Activated naive CD4-positive, alpha-beta T cell treated with anti-CD3 and anti-CD28 coated beads, Interleukin-2, amount 50 U/mL, for 24 hours (primary cell): Measurements from ENCODE around the gene SGK2.

Experiments
- H3K27ac Mint-ChIP-seq: one replicate; pipeline ENCODE4 v1.8.0; 2021; ENCODE audit warnings: mild to moderate bottlenecking, mixed read lengths
- H3K27me3 Mint-ChIP-seq: one replicate; pipeline ENCODE4 v1.8.0; 2021; ENCODE audit warnings: mixed read lengths
- H3K36me3 Mint-ChIP-seq: one replicate; pipeline ENCODE4 v1.8.0; 2021; ENCODE audit warnings: mixed read lengths
- H3K4me1 Mint-ChIP-seq: one replicate; pipeline ENCODE4 v1.8.0; 2021; ENCODE audit warnings: mixed read lengths
- H3K4me3 Mint-ChIP-seq: one replicate; pipeline ENCODE4 v1.8.0; 2021; ENCODE audit warnings: mild to moderate bottlenecking, mixed read lengths
- H3K9me3 Mint-ChIP-seq: one replicate; pipeline ENCODE4 v1.8.0; 2021; ENCODE audit warnings: mixed read lengths

Gene SGK2

DNA sequence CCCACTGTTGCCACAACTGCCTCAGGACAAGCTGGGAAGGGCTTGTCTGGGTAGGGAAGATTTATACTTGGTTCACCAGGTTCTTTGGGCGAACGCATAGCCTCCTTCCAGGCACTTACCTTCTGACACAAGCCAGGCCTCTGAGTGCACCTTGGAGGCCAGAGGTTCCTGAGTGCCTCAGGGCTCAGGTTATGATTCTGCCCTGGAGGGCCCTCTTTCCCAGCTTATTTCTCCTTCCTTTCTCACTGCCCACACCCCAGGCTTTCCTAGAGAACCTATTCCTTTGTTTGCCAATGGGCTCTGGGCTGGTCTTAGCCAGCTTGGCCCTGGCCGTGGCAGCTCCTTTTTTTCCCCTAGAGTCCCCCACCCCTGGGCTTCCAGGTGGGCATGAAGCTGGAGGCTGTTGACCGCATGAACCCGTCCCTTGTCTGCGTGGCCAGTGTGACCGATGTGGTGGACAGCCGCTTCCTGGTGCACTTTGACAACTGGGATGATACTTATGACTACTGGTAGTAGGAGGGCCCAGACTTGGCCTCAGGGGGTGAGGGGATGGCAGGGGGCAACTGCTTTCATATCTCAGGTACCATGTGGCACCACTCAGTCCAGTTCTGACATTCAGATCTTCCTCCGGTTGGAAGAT is 26.3 kb upstream of the SGK2 start:
- Mint-ChIP-seq H3K4me3 (no peak overlapping the region), H3K36me3 (no peaks in the 10 kb centered on the region), H3K27ac (no peak overlapping the region)

DNA sequence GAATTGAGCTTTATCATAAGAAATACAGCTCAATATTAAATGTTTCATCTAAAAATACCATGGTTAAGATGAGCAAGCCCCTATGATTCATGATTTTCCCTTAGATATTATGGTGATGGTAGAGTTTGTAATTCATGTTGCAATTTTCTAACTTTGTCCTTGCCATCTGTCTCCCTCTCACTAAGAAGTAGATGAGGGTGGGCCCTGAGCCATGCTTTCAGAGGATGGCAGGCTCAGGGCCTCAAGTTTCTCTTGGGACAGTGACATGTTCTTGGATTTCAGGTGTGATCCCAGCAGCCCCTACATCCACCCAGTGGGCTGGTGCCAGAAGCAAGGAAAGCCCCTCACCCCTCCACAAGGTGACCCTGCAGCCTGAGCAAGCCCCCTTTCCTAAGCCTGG is 25.8 kb upstream of the SGK2 start:
- H3K27ac Mint-ChIP-seq: no peak overlapping the region
- no peaks in the 10 kb centered on the region for H3K4me1 Mint-ChIP-seq
- H3K27me3 Mint-ChIP-seq: no peaks in the 10 kb centered on the region
- H3K36me3 Mint-ChIP-seq: no peaks in the 10 kb centered on the region
- H3K9me3 Mint-ChIP-seq: no peaks in the 10 kb centered on the region
- H3K4me3 Mint-ChIP-seq: no peak overlapping the region

More for the DNA sequence above, 26.3 kb upstream of the SGK2 start:
- Mint-ChIP-seq H3K9me3 (no peaks in the 10 kb centered on the region), H3K27me3 (no peaks in the 10 kb centered on the region), H3K4me1 (no peaks in the 10 kb centered on the region)

- Mint-ChIP-seq H3K27ac (no peak overlapping the region), H3K4me1 (no peaks in the 10 kb centered on the region), H3K9me3 (no peaks in the 10 kb centered on the region), H3K4me3 (no peak overlapping the region), H3K36me3 (no peaks in the 10 kb centered on the region), H3K27me3 (no peaks in the 10 kb centered on the region)
Measured at GRCh38 chr20:43534016-43534415, 24.8 kb upstream of the SGK2 start.

DNA sequence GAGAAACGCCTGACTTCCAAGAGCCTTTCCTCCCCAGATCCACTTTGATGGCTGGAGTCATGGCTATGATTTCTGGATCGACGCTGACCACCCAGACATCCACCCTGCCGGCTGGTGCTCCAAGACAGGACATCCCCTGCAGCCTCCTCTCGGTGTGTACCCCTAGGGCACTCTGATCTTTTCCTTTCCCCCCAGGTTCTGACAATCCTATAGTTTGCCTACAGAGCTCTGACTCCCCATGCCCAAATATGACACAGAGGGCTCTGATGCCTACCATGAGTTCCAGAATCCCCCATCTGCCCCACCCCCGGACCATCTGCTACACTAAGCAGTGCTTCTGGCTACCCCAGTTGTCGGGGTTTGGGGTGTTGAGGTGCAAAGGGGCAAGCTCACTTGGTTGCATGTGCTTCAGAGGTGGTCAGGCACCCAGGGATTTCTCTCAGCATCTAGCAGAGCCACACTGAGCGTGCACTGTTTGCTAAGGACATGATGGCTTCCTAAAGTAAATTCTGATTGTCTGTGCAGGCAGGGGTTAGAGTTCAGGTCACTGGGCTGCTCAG is 24.0 kb upstream of the SGK2 start:
- no peaks in the 10 kb centered on the region for H3K27me3 Mint-ChIP-seq
- H3K4me1 Mint-ChIP-seq: no peaks in the 10 kb centered on the region
- no peaks in the 10 kb centered on the region for H3K9me3 Mint-ChIP-seq
- no peak overlapping the region for H3K4me3 Mint-ChIP-seq
- H3K27ac Mint-ChIP-seq: no peak overlapping the region
- no peaks in the 10 kb centered on the region for H3K36me3 Mint-ChIP-seq

GRCh38 chr20:43535370-43536004 is 23.3 kb upstream of the SGK2 start:
- Mint-ChIP-seq H3K9me3 (no peaks in the 10 kb centered on the region), H3K4me3 (no peak overlapping the region), H3K36me3 (no peaks in the 10 kb centered on the region), H3K27ac (no peak overlapping the region), H3K4me1 (no peaks in the 10 kb centered on the region), H3K27me3 (no peaks in the 10 kb centered on the region)

DNA sequence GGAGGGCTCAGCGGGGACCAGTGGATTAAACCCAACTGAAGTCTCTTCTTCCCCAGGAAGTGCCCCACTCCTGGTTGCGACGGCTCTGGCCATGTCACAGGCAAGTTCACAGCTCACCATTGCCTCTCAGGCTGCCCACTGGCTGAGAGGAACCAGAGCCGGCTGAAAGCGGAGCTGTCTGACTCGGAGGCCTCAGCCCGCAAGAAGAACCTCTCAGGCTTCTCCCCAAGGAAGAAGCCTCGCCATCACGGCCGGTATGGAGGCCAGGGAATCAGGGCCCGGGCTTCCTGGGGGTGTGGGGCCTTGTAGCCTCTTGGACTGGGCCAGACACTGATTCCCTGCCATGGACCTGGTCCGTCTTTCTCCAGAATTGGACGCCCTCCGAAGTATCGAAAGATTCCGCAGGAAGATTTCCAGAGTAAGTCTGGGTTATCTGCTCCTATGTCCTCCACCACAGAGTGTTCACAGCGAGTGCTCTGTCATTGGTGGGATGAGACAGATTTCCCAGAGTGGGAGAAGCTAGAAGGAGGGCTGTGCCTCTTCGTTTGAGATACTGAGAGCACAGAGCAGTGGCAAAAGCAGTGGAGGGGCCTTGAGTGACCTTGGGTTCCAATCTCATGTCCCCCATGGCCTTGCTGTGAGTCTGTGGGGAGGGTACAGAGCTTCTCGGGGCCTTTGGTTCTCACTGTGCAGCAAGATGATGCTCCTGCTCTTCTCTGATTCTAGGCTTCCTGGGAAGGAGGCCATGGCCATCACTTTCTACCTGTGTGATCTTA is 22.6 kb upstream of the SGK2 start:
- no peaks in the 10 kb centered on the region for H3K9me3 Mint-ChIP-seq
- H3K4me1 Mint-ChIP-seq: no peaks in the 10 kb centered on the region
- H3K36me3 Mint-ChIP-seq: no peaks in the 10 kb centered on the region
- H3K27me3 Mint-ChIP-seq: no peaks in the 10 kb centered on the region
- H3K4me3 Mint-ChIP-seq: no peak overlapping the region
- no peak overlapping the region for H3K27ac Mint-ChIP-seq

GRCh38 chr20:43536817-43537440 is 21.9 kb upstream of the SGK2 start:
- Mint-ChIP-seq H3K9me3 (no peaks in the 10 kb centered on the region), H3K27ac (no peak overlapping the region), H3K4me3 (no peak overlapping the region), H3K36me3 (no peaks in the 10 kb centered on the region), H3K27me3 (no peaks in the 10 kb centered on the region), H3K4me1 (no peaks in the 10 kb centered on the region)

- Mint-ChIP-seq H3K27me3 (no peaks in the 10 kb centered on the region), H3K27ac (no peak overlapping the region), H3K4me3 (no peak overlapping the region), H3K9me3 (no peaks in the 10 kb centered on the region), H3K36me3 (no peaks in the 10 kb centered on the region), H3K4me1 (no peaks in the 10 kb centered on the region)
Measured at GRCh38 chr20:43537921-43538877, 20.6 kb upstream of the SGK2 start.

DNA sequence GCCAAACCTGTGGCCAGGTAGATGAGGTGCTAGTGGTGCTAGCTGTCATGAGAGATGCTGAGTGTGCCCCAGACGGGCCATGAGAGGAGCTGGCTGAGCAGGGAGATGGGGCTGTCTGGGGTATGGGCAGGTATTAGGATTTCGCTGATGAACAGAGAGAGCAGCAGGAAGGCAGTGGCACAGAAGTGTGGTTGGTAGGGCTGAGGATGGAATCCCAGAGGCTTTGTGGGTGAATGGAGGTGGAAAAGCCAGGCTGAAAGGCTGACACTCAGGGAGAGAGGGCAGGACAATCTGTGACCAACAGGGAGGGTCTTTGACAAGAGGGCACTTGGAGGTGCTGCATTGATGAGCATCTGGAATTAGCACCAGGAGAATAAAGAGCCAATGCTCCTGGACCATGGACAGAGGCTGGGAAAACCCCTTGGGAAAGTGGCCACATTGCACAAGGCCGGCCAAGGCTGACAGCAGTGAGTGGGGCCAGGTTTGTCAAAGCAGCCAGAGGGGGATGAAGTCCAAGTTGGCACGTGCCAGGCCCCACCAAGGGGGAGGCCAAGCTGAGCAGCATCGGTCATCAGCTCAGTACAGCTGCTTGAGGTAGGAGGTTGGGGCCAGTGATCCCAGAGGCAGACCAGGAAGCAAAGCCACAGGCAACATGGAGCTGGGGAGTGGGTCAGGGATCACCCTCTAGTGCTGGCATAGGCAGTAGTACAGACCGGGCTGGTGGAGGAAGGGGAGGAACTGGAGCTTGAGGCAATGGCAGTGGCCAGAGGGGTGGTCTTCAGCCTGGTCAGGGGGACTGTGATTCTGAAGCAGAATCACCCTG is 19.7 kb upstream of the SGK2 start:
- no peaks in the 10 kb centered on the region for H3K9me3 Mint-ChIP-seq
- H3K27ac Mint-ChIP-seq: no peak overlapping the region
- no peak overlapping the region for H3K4me3 Mint-ChIP-seq
- H3K36me3 Mint-ChIP-seq: no peaks in the 10 kb centered on the region
- H3K4me1 Mint-ChIP-seq: no peaks in the 10 kb centered on the region
- H3K27me3 Mint-ChIP-seq: no peaks in the 10 kb centered on the region

- Mint-ChIP-seq H3K27ac (no peak overlapping the region), H3K27me3 (no peaks in the 10 kb centered on the region), H3K4me3 (no peak overlapping the region), H3K4me1 (no peaks in the 10 kb centered on the region), H3K9me3 (no peaks in the 10 kb centered on the region), H3K36me3 (no peaks in the 10 kb centered on the region)
Measured at GRCh38 chr20:43539975-43540672, 18.7 kb upstream of the SGK2 start.

DNA sequence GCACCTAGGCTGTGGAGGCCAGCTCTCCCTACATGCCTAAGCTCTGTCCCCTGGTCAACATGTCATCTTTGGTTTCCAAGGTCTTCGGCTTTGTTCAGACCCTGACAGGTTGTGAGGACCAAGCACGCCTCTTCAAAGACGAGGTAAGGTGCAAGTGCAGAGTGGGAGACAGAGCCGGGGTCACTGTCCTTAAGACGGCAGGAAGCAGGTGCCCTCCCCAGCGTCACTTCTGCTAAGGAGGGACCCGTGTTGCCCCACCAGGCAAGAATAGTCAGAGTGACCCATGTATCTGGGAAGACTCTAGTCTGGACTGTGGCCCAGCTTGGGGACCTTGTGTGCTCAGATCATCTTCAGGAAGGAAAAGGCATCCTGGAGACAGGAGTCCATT is 18.2 kb upstream of the SGK2 start:
- Mint-ChIP-seq H3K27me3 (no peaks in the 10 kb centered on the region), H3K36me3 (no peaks in the 10 kb centered on the region), H3K27ac (no peak overlapping the region), H3K4me1 (no peaks in the 10 kb centered on the region), H3K9me3 (no peaks in the 10 kb centered on the region), H3K4me3 (no peak overlapping the region)

GRCh38 chr20:43541214-43541613 is 17.6 kb upstream of the SGK2 start:
- Mint-ChIP-seq H3K4me1 (no peaks in the 10 kb centered on the region), H3K9me3 (no peaks in the 10 kb centered on the region)

GRCh38 chr20:43542161-43542560 is 16.7 kb upstream of the SGK2 start:
- Mint-ChIP-seq H3K4me3 (no peak overlapping the region), H3K9me3 (no peaks in the 10 kb centered on the region), H3K36me3 (no peaks in the 10 kb centered on the region), H3K27me3 (no peaks in the 10 kb centered on the region), H3K4me1 (no peaks in the 10 kb centered on the region), H3K27ac (no peak overlapping the region)

More at GRCh38 chr20:43541214-43541613, 17.6 kb upstream of the SGK2 start:
- H3K4me3 Mint-ChIP-seq: no peak overlapping the region
- no peaks in the 10 kb centered on the region for H3K27me3 Mint-ChIP-seq
- no peaks in the 10 kb centered on the region for H3K36me3 Mint-ChIP-seq
- H3K27ac Mint-ChIP-seq: no peak overlapping the region

GRCh38 chr20:43542674-43543073 is 16.2 kb upstream of the SGK2 start:
- Mint-ChIP-seq H3K4me3 (no peak overlapping the region), H3K36me3 (peaks cover 2% of the 10 kb centered on the region), H3K9me3 (no peaks in the 10 kb centered on the region), H3K4me1 (no peaks in the 10 kb centered on the region), H3K27ac (no peak overlapping the region), H3K27me3 (no peaks in the 10 kb centered on the region)
